Adrenal gland (tissue), 12 donors: Measurements from ENCODE around the gene HSDL2. TPM values are rescaled to one million over a fixed set of nuclear protein-coding genes. Genes with fewer than 3 reads are reported as not detected.

ENCODE experiments used
- DNase-seq, 7 donors: peaks; one replicate each; pipeline ENCODE4 v3.0.0-alpha.2; 2019 to 2020
- H3K27ac ChIP-seq, 5 donors: fragments of 200-600 bp; sonication (generic) in 4 of 5; 1 replicate in 3 of 5; 2 replicates in 2 of 5; pipeline versions ENCODE4 v1.5.1 to v1.8.0; 2016 to 2020; ENCODE audit warnings: mild to moderate bottlenecking in 1 of 5
- H3K27me3 ChIP-seq: fragments of 200-600 bp; 2 replicates; pipeline ENCODE4 v1.8.0; 2021
- H3K36me3 ChIP-seq, 2 donors: fragments of 200-600 bp; replicated peaks in 1 of 2; 1 replicate in 1 of 2; 2 replicates in 1 of 2; pipeline versions ENCODE4 v1.5.1 to v1.8.0; 2018 to 2022
- H3K4me1 ChIP-seq, 2 donors: fragments of 200-600 bp; replicated peaks in 1 of 2; 1 replicate in 1 of 2; 2 replicates in 1 of 2; pipeline versions ENCODE4 v1.5.1 to v1.8.0; 2018 to 2021
- H3K4me3 ChIP-seq, 4 donors: fragments of 200-600 bp; sonication (generic) in 3 of 4; one replicate each; pipeline ENCODE4 v1.5.1; 2016 to 2018
- H3K9me3 ChIP-seq, 3 donors: fragments of 200-600 bp; sonication (generic) in 1 of 3; replicated peaks in 1 of 3; 1 replicate in 2 of 3; 2 replicates in 1 of 3; pipeline versions ENCODE4 v1.5.1 to v1.8.0; 2016 to 2021
- CTCF ChIP-seq, 6 experiments: fragments of 450-650 bp in 4 of 6; fragments of 200-600 bp in 2 of 6; sonication (generic) in 1 of 6; IDR thresholded peaks; 1 replicate in 5 of 6; 2 replicates in 1 of 6; pipeline versions ENCODE4 v1.5.1 to v1.8.0; 2016 to 2021; ENCODE audit warnings: antibody characterized with exemption in 6 of 6, mild to moderate bottlenecking in 2 of 6, moderate library complexity in 1 of 6
- POLR2A ChIP-seq, 2 donors: fragments of 450-650 bp; IDR thresholded peaks; one replicate each; pipeline ENCODE4 v1.6.1; 2017; ENCODE audit warnings: antibody characterized with exemption in 2 of 2, mild to moderate bottlenecking in 2 of 2, moderate library complexity in 1 of 2
- WGBS, 4 donors: extraction: QIAGEN DNeasy Blood & Tissue Kit in 2 of 4; methylation state at CpG; one replicate each; pipeline versions ENCODE4 v1.1.5 to v1.1.7; 2013 to 2017; 5-methylcytosine and 5-hydroxymethylcytosine counted together
- intact Hi-C, 2 donors: fragments of 100-400 bp; cut with DNase I; formaldehyde crosslinking; loops; one replicate each; pipeline versions ENCODE4 v1.14.1 to v1.15.0; 2022 to 2023
- polyA plus RNA-seq, 3 donors: library from polyadenylated mRNA; stranded (reverse); fragments of 200-250 nt in 2 of 3; fragments of 350-450 nt in 1 of 3; fragmentation: Illumina TruSeq in 1 of 3; extraction: RNeasy Lipid Tissue Mini Kit (QIAGEN cat#74804) in 1 of 3; gene quantifications; one replicate each; pipeline ENCODE4 v1.2.3, GENCODE V29; 2013 to 2014
- total RNA-seq, 9 donors: library from RNA; depleted of rRNA in 4 of 9; stranded (reverse); fragments of >200 nt in 4 of 9; fragments of 120-200 nt in 1 of 9; fragmentation: NEBNext Ultra II Directional in 1 of 9; extraction: Animal tissue kit (Norgen Biotek cat#: 25700) in 1 of 9; gene quantifications; one replicate each; pipeline versions ENCODE4 v1.1.0 to v1.2.4, GENCODE V29; 2013 to 2023
- donor health status: healthy with polysubstance abuse.
- donor health status: Bipolar disorder and iron deficiency.
- donor health status: DM: yes; HTN: yes; CAD: no.
- donor health status: DM: no; HTN: no; CAD: no.
- donor health status: DM: no; HTN: no; CAD: no.
- donor health status: DM: yes; HTN: yes; CAD: no.

HSDL2 gene
- total and polyA plus RNA-seq, 12 donors = 43.8 to 127 (median 85.2) TPM

GRCh38 chr9:112379177-112380101 lies 469 bp upstream of the HSDL2 start:
- Histone ChIP-seq H3K27me3 (no peaks in the 10 kb centered on the region), H3K4me3 (peak overlapping the region in 3 of 4 donors; percentile 56 to 87 (median 75)), H3K9me3 (no peaks in the 10 kb centered on the region), H3K27ac (peak overlapping the region; percentile 91 to 98 (median 97)), H3K36me3 (no peaks in the 10 kb centered on the region), H3K4me1 (peaks cover 41 to 55% of the 10 kb centered on the region in 2 donors)
- peak; percentile 99 to 100 (median 100) for DNase-seq
- intact Hi-C loops = no loop called here
- WGBS, 4 donors = 0 to 2% (median 0%) methylated on average over 13 to 57 of the region's 57 CpGs
- TF ChIP-seq POLR2A (IDR thresholded peaks at IDR 0.05) (peak; percentile 96 to 99), CTCF (IDR thresholded peaks at IDR 0.05) (peak in 2 of 6 experiments; percentile 5 to 10)

- Histone ChIP-seq H3K4me3 (peak overlapping the region in 3 of 4 donors; percentile 56 to 96 (median 75)), H3K27ac (peak overlapping the region; percentile 91 to 98 (median 97)), H3K9me3 (no peaks in the 10 kb centered on the region), H3K4me1 (peaks cover 50 to 65% of the 10 kb centered on the region in 2 donors), H3K36me3 (no peaks in the 10 kb centered on the region), H3K27me3 (no peaks in the 10 kb centered on the region)
- DNase-seq = peak in 2 of 7 donors; percentile 21 to 30
- intact Hi-C loops = no loop called here
- 20 to 38% (median 27%) methylated on average over 7 of the region's 7 CpGs for WGBS, 4 donors
- TF ChIP-seq POLR2A (IDR thresholded peaks at IDR 0.05) (peak in 1 of 2 donors; percentile 23), CTCF (IDR thresholded peaks at IDR 0.05) (no peak)
Observed at GRCh38 chr9:112380825-112381221, 915 bp downstream of the HSDL2 start.

GRCh38 chr9:112382066-112382465 lies 2.2 kb downstream of the HSDL2 start:
- H3K27ac ChIP-seq = peak overlapping the region in 1 of 5 donors; percentile 5
- H3K36me3 ChIP-seq = no peaks in the 10 kb centered on the region
- 91 to 98% (median 94%) methylated on average over 7 of the region's 7 CpGs for WGBS, 4 donors
- TF ChIP-seq CTCF (IDR thresholded peaks at IDR 0.05) (no peak), POLR2A (IDR thresholded peaks at IDR 0.05) (no peak)
- peaks cover 47 to 63% of the 10 kb centered on the region in 2 donors for H3K4me1 ChIP-seq
- no peak for DNase-seq
- H3K27me3 ChIP-seq = no peaks in the 10 kb centered on the region
- intact Hi-C loops = no loop called here
- H3K9me3 ChIP-seq = no peaks in the 10 kb centered on the region
- no peak overlapping the region for H3K4me3 ChIP-seq

GRCh38 chr9:112382501-112383364 lies 2.8 kb downstream of the HSDL2 start:
- Histone ChIP-seq H3K36me3 (no peaks in the 10 kb centered on the region), H3K27ac (peak overlapping the region in 1 of 5 donors; percentile 5), H3K4me1 (peaks cover 42 to 56% of the 10 kb centered on the region in 2 donors), H3K9me3 (no peaks in the 10 kb centered on the region), H3K4me3 (no peak overlapping the region), H3K27me3 (no peaks in the 10 kb centered on the region)
- intact Hi-C loops = no loop called here
- 63 to 71% (median 68%) methylated on average over 11 of the region's 11 CpGs for WGBS, 4 donors
- no peak for DNase-seq
- TF ChIP-seq CTCF (IDR thresholded peaks at IDR 0.05) (no peak), POLR2A (IDR thresholded peaks at IDR 0.05) (no peak)
